MV-4-11 (cell line): ENCODE results near the gene PAH.

Source experiments
- DNase-seq: peaks from one replicate; lab custom pipeline; 2025; lab: John Stamatoyannopoulos, UW

PAH gene

GRCh38 chr12:102816816-102817434 is 100.1 kb downstream of the PAH start:
- no peak for DNase-seq

- no peak for DNase-seq
These were observed 102.2 kb downstream of the PAH start for GRCh38 chr12:102814691-102815367.

GRCh38 chr12:102812344-102812743 is 104.7 kb downstream of the PAH start:
- DNase-seq = no peak

GRCh38 chr12:102811110-102811737 is 105.8 kb downstream of the PAH start:
- no peak for DNase-seq

GRCh38 chr12:102808412-102808811 is 108.6 kb downstream of the PAH start:
- DNase-seq = no peak

- no peak for DNase-seq
These were observed 110.5 kb downstream of the PAH start for GRCh38 chr12:102806592-102806991.

- DNase-seq = no peak
These were observed 110.9 kb downstream of the PAH start for GRCh38 chr12:102806110-102806509.

- DNase-seq = no peak
These were observed 116.5 kb downstream of the PAH start for GRCh38 chr12:102800565-102800964.

GRCh38 chr12:102799229-102799628 is 117.8 kb downstream of the PAH start:
- DNase-seq = no peak

GRCh38 chr12:102797528-102797927 is 119.5 kb downstream of the PAH start:
- DNase-seq = no peak

- DNase-seq = no peak
These were observed 123.1 kb downstream of the PAH start for GRCh38 chr12:102793921-102794320.
